COLO829 (cell line): ENCODE results near the gene ZBTB7C.

Experiments
- DNase-seq: peaks from one replicate; pipeline ENCODE4 v3.0.0; 2012; ENCODE audit warnings: low spot score

Gene ZBTB7C

DNA sequence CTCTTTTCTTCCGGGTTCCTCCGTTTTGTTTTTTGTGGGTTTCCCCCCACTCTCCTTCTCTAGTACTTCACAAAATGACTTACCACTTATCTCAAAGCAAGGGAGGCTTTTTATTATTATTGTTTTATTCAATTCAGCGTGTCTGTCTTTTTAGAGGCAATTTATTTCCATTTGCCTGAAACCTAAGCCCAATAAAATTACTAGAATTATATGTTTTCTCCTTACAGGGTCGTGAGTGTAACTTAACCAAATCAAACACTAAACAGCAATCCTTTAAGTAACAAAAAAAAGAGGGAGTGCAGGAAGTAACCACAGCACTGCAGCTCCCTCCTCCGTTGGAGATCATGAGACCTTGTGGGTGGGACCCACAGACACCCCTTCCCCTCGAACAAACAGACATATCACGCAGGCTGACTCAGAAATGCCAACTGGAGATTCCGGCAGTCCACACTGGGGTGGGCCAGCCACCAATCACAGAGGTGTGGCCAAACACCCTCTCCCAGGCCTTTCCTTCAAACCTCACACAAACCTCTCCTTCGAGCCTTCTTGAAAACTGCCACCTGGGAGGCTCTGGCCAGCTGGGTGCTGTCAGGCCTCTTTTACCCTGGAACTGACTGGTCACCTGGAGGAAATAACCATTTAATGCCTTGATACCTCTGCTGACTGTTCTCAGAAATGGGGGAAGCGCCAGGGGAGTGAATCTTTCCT, 271.7 kb downstream of the ZBTB7C start:
- DNase-seq, result no peak

DNA sequence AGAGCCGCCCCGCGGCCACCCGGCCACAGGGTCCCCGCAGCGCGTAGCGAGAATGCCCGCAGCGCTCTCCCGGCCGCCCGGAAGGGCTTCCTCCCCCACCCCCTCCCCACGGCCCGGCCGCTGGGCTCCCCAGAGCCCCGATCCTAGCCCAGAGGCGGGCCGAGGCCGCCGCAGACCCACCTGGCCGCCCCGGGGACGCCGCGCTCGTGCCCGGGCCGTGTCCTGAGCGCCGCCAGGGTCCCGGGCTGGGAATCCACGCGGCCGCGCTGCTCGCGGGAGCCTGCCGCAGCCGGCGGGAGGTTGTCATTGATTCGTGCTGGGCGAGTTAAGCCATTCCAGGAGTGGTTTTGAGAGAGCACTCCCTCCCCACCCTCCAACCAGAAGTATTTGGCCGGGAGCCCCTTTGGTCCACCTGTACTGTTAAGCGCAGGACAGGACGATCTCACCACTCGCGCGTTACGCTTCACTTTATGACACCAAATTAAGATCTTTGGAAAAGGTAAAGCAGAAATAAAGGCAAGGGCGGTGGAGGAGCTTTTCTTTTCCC, 272.3 kb downstream of the ZBTB7C start:
- DNase-seq, result no peak

DNA sequence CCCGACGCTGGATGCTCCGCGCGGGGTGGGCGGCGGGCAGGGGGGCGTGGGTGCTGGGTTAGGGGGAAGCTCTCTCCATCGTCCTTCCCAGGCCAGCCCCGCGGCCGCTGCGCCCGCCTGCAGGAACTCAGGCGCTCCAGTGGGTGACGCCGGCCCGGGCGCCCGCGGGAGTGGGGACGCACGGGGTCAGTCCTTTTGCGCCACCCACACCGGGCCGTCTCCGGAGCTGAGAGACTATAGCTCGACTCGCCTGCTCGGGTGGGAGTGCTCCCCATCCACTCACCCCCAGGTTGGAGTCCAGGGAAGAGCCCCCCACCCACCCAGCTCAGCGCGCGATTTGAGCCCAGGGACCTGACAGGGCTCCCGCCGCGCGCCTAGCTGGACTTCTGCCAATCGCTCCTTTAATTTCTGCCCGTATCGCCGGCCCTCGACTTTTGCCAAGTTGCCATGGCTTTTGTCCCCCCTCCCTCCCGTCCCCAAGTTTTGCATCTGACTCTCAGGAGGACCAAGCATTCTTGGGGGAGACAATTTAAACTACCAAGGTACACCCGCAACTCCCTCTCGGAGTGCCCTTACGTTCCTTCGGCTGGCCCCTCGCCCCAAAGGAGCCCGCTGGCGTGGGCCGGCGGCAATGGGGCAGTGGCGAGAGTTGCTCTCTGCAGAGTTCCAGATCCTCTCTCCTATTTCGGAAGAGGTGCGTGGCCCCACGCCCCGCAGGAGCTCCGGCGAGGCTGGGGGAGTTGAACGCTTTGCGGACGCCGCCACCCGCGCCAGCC, 272.9 kb downstream of the ZBTB7C start:
- no peak for DNase-seq

DNA sequence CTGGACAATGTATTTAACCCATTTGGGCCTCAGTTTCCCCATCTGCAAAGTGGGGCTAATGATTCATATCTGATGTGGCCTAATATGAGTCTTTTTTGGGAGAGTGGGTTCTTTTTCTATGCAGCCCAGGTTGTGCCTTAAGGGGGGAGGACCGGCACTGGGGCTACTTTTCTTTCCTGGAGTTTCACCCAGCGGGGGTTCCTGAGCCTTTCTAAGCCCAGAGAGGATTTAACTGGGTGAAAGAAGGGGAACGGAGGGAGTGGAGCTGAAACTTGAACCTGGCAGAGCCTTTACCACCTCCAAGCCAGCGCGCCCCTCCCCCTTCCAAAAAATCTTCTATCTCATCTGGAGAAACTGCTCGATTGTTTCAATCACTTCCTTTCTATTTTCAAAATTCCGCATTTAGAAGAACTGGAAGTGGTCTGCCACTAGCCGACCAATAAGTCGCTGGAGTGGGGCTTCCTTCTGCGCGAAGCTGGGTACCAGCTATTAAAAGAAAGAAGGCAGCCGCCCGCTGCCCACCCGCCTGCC, 273.7 kb downstream of the ZBTB7C start:
- DNase-seq, result no peak

- no peak for DNase-seq
These were observed 274.6 kb downstream of the ZBTB7C start for GRCh38 chr18:48134609-48135008.

DNA sequence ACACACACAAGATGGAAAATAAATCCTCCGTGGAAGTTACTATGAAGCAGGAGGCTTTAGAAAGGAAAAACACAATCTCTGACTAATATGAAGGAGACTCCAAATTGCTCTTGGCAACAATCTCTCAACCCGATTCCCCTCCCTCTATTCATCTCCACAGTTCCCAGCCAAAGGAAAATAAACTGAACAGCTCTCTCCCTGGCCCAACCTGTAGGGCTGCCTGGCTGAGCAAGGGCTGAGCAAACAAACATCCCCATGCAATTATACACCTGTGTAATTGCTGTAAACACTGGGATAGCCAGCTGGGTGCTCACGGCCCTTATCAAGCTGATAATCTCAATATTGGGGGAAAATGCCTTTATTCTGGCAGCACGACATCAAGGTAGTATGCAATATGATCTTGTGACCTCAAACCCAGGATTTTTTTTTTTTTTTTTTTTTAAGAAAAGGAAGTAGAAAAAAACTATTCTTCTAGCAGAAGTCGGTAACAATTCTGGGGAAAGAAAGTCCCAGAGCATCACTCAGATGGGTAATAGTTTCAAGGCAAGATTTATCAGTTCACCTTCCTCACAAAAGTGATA, 275.4 kb downstream of the ZBTB7C start:
- no peak for DNase-seq

DNA sequence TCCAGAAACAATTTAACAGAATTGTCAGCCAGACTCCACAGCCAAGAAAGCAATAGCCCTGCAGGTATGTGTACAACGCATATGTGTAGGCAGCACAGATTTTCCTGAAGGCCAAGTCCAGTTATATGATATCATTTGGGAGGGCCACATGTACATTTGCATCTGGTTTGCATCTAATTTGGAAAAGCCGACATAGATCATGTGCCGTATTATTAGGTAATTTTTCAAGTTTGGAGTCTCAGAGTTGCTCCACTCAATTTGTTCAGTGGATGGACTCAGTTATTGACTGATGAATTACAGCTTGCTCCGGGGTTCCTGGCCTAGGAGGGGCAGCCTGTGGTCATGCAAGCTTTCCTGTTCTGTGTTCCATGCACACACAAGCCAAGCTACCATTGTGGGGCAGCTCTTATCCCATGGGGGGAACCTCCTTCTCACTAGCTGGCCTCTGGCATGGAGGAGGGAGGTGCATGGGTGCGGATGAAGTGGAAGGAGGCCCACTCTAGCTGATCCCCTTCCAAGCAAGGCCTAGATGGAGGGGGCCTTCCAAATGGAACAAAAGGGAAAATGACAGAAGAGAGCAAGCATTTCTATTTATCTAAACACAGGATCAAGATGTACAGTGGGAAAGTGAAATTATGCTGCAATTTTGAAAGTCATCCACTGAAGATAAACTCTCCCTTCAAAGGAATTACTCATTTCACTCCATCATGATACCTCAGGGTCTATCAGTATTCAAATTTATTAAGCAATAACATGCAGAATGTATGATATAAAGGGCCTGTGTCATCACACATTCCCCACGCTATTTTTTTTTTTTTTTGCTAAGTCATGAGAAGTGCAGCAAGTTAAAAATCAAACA, 276.2 kb downstream of the ZBTB7C start:
- DNase-seq, result no peak

DNA sequence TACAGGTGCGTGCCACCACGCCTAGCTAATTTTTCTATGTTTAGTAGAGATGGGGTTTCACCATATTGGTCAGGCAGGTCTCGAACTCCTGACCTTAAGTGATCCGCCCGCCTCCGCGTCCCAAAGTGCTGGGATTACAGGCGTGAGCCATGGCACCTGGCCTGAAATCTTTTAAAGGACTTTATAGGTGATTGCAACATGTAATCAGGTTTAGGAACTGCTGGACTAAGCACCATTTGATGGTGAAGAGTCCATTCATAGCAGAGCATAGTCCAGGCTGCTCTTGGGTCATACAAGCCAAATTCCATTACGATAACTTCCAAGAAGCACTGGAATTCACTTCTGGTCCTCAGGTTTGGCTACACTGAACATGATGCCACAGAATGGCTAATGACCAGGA, 278.1 kb downstream of the ZBTB7C start:
- no peak for DNase-seq

- no peak for DNase-seq
These were observed 279.5 kb downstream of the ZBTB7C start for GRCh38 chr18:48129621-48130082.

GRCh38 chr18:48127606-48128005, 281.6 kb downstream of the ZBTB7C start:
- no peak for DNase-seq

GRCh38 chr18:48126240-48126639, 282.9 kb downstream of the ZBTB7C start:
- DNase-seq, result no peak

- no peak for DNase-seq
These were observed 283.5 kb downstream of the ZBTB7C start for GRCh38 chr18:48125724-48126123.

GRCh38 chr18:48124857-48125626, 284.1 kb downstream of the ZBTB7C start:
- DNase-seq, result no peak

DNA sequence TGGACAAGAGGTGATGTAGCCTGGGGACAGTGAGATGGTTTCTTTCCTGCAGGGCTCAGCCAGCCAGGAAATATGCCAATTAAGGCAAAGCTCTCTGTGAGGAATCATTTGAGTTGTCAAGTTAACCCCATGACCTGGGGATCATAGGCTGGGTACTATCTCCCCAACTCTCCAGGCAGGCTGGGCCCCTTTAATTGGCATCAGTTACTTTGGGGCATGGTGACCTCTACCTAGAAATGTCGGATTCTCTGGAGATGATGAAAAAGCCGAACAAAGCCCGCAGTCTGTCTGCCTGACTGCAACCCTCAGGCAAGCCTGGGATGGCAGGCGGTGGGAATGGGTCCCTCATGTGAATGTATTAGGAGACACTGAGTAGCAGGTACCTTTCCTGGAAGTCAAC, 285.2 kb downstream of the ZBTB7C start:
- DNase-seq, result no peak

DNA sequence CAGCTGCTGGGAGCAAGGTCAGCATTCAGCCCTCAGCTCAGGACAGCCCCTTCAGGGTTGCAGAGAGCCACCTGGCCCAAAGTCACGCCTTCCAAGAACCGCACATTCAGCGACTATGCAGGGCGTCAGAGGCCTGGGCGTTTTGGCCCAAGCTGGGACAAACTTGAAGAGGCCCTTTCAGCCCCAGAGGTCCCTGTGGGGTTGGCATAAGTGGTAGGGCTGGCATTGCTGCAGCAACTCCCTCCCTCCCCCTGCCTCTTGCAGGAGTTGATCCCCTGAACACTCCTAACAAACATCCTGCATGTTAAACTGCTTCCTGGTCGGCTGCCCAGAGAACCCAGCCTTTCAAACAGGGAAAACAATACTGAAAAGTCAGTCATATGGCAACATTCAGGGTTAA, 285.9 kb downstream of the ZBTB7C start:
- DNase-seq, result no peak

GRCh38 chr18:48122816-48123215, 286.4 kb downstream of the ZBTB7C start:
- DNase-seq, result no peak

- DNase-seq, result no peak
These were observed 286.8 kb downstream of the ZBTB7C start for GRCh38 chr18:48122376-48122775.

- DNase-seq, result no peak
These were observed 287.4 kb downstream of the ZBTB7C start for GRCh38 chr18:48121752-48122151.

GRCh38 chr18:48119204-48119603, 290.0 kb downstream of the ZBTB7C start:
- DNase-seq, result no peak

DNA sequence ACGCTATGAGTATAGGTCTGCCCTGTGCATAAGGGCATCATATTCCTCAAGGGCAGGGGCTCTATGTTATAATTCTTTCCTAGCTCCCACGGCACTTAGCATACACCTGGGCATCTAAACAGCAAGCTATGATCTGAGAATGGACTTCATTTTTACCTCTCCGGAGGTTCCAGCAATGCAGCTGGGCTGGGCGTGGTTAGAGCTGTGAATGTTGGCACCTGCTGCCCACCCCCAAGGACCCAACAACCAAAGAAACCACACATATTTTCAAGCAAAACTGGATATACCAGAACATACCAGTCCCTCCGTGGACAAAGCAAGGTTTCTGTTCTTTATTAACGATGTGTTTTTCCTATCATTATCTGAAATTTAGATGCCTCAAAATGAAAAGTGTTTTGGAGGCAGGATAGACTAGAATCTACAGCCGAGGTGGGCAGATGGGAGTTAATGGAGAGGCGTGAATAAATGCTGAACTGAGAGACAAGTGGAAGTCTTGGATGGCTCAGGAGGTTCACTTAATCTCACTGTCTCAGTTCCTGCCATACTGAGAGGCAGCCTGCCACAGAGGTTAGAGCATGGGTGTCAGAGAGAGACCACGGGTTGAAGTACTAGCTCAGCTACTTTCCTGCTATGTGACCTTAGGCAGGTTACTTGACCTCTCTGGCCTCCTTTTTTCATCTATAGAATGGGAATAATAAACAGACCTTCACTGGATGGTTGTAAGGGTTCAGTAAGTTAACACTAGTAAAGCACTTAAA, 292.1 kb downstream of the ZBTB7C start:
- no peak for DNase-seq
